GM03348 (cell line): Measurements from ENCODE around the gene PDS5B.
"Not testable (repeated sequence)": the region's sequence is repeated elsewhere in the genome, so short reads cannot be mapped to it uniquely, and the experiment has no call there.

Experiments used
- DNase-seq: peaks from one replicate; pipeline ENCODE4 v3.0.0; 2012; ENCODE audit warnings: low spot score

Gene PDS5B

DNA sequence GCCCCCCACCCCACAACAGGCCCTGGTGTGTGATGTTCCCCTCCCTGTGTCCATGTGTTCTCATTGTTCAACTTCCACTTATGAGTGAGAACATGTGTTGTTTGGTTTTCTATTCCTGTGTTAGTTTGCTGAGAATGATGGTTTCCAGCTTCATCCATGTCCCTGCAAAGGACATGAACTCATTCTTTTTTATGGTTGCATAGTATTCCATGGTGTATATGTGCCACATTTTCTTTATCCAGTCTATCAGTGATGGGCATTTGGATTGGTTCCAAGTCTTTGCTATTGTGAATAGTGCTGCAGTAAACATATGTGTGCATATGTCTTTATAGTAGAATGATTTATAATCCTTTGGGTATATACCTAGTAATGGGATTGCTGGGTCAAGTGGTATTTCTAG, 142.8 kb downstream of the PDS5B start:
- not testable (repeated sequence) for DNase-seq

DNA sequence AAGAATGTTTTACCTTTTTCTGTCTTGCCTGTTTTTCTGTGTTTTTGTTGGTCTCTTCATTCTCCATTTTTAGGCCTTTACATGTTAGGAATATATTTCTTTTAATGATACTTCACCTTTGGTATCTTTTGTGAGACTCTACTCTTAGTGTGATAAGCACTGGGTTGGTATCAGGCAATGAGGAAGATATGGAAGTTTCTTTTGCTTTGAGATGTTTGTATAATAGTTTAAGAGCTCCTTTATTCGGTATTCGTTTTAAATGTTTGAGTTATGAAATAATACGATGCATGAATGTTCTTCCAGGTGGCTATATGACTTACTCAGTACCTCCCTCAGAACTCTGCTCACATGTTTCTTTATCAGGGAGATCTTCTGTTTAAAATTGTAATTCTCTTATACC, 144.8 kb downstream of the PDS5B start:
- DNase-seq = no peak

DNA sequence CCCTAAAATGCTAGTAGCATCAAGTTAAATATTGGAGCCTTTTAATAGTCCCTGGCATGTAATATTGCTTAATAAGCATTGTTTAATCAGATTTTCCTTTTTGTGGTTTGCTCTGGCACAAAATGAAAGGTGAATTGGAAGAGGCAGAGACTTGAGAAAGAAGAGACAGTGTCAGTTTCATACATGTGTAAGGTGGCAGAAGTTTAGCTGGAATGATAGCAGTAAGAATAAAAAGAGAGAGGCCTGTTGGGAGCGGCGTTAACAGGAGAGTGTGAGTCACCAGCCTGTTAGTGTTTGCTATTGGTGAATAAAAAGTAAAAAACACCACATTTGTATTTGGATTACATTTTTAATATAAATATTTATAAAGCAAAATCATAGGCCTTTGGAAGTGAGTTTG, 145.3 kb downstream of the PDS5B start:
- peak; percentile 29 for DNase-seq

DNA sequence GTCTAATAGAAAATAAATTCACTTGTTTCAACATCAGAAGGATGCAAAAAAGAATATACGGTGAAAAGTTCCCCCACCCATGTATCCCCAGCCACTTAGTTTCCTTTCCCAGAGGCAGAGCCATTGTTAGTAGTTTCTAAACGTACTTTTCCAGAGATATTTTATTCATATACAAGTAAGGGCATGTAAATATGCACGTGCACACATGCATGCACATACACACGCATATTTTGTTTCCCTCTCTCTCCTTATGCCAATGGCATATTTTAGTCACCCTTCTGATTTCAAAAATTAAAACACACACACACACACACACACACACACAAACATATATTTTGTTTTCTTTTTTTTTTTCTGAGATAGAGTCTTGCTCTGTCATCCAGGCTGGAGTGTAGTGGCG, 147.4 kb downstream of the PDS5B start:
- DNase-seq = no peak

DNA sequence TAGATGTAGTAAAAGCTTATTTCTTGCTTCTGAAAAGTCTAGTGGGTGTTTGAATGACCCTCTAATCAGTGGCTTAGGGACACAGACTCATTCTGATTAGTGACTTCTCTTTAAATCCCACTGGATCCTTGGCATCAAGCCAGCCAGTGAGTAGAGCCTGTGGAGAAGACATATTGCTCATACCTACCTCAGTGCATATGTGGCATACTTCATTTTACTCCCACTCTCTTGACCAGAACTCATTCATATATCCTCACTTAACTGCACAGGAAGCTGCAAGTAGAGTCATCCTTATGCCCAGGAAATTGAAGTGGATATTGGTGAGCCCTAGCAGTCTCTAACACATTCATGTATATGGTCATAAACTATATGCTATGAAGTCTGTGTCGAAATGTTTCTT, 148.3 kb downstream of the PDS5B start:
- DNase-seq = peak; percentile 5

DNA sequence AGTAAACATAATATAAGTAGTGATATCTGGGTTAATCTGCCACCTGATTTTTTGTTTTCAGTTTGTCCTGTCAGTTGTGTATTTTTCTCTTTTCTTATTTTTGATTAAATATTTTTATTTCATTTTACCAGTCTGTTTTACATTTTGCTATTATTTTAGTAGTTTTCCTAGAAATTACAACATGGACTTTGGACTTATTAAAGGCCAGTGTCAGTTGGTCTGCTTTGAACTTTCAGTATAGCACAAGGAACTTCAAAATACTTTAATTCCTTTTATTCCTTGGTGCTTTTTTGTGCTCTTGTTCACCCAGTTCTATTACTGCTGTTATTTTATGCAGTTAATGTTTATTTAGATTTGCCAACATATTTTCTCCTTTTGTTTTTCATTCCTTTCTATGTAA, 149.6 kb downstream of the PDS5B start:
- no peak for DNase-seq

DNA sequence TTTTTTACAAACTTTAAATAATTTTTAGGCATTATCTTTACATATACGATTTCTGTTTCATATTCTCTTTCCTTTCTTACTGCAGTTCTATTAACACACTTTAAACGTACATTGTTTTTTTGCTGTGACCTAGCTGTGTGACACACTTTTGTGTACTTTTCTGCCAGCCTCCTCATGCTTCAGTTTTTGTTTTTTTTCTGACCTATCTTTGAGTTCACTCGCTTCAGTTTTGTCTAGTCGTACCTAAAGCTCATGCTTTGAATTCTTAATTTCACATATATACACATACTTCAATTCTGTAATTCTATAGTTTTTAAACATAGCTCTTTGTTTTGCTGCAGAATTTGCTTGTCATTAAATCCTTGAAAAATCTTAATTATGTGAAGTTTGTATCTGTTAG, 150.4 kb downstream of the PDS5B start:
- DNase-seq = no peak

DNA sequence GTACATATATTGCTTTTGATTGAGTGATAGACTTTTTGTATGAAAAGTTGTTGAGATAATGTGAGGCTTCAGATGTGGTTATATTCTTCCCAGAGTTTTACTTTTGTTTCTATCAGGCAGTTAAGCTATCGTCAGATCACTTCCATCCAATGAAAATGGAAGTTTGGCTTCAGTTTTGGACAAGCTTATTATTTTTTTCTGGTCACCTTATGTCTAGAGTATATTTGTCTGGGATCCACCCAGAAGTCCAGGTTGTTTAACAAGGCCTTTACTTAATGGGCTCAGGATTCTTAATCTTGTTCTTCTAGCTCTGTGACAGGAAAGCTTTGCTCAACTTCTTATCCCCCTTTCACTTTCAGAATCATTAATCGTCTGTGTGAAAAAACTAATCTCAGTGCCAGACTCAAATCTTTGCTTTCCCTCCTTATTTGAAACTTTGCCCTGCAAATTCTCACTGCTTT, 150.9 kb downstream of the PDS5B start:
- DNase-seq = peak; percentile 14

DNA sequence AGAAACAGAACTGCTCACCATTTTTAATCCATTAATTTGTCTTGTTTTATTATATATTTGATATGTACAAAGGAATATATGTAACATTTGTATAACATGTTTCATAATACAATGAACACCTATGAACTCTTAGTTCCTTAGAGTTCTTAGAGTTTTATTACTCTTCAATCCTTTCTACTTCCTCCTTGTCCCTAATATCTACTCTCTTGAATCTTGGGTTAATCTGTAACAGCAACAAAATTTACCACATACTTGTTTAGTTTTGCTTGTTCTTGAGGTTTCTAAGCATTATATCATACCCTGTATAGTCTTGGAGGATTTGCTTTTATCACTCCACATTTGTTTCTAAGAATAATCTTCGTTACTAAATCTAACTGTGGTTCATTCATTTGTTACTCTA, 151.4 kb downstream of the PDS5B start:
- DNase-seq = peak; percentile 4

DNA sequence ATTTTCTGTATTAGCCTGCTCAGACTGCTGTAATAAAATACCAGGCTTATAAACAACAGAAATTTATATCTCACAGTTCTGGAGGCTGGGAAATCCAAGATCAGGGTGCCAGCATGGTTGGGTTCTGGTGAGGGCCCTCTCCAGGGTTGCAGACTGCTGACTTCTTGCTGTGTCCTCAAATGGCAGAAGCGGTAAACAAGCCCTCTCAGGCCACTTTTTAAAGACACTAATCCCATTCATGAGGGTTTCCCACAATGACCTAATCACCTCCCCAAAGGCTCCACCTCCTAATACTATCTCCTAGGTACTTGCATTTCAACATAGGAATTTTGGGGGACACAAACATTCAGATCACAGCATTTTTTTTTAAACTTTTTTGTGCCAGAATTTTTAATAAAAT, 159.3 kb downstream of the PDS5B start:
- DNase-seq = no peak

DNA sequence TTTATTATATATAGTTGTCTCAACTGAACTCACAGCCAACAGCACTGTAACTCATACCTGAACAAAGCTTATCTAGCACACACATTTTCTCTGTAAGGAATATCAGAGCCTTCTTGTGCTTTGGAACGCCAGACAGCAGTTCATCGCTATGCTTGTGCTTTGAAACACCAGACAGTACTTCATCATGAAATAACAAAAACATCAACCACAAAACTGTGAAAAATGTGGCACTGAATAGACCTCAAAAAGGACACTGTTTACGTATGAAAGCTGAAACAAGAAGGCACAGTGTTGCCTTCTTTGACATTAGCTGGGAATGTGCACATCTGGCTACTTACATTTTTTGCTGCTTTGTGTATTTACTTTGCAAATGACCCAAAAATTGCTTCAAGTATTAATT, 160.2 kb downstream of the PDS5B start:
- no peak for DNase-seq

DNA sequence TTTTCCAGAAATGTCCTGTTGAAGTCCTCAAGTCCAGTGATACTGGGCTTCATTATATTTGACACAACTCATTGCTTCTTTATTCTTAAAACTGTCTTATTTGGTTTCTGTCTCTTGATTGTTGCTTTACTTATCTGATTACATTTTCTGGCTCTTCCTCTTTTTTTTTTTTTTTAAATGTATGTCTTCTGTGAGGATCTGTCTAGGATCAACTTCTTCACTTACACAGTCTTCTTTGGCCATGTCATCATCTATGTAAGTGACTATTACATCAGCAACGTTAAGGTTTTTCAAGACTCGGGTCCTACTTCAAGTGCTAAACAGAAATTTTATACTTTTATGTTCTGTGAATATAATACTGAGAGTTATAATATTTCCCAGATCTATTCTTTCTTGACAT, 162.1 kb downstream of the PDS5B start:
- no peak for DNase-seq

DNA sequence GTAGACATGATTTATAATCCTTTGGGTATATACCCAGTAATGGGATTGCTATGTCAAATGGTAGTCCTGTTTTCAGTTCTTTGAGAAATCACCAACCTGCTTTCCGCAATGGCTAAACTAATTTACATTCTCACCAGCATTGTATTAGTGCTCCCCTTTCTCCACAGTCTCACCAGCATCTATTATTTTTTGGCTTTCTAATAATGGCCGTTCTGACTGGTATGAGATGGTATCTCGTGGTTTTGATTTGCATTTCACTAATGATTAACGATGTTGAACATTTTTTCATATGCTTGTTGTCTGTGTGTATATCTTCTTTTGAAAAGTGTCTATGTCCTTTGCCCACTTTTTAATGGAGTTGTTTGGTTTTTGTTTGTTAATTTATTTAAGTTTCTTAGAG, 165.1 kb downstream of the PDS5B start:
- DNase-seq = no peak

DNA sequence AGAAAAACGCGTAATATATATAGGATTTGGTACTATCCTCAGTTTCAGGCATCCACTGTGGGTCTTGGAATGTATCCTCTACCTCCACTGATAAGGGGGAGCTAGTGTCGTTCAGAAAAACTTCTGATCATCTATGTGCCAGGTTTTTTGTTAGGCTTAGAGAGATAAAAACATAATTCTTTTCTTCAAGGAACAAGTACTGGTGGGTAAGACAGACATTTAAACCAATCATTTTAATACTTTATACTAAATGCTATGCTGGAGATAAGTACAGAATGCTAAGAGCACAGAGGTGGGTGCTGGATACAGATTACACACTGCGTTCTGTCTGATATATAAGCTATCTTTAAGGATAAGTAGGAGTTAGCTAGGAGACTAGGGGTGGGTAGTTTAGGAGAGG, 166.1 kb downstream of the PDS5B start:
- no peak for DNase-seq

DNA sequence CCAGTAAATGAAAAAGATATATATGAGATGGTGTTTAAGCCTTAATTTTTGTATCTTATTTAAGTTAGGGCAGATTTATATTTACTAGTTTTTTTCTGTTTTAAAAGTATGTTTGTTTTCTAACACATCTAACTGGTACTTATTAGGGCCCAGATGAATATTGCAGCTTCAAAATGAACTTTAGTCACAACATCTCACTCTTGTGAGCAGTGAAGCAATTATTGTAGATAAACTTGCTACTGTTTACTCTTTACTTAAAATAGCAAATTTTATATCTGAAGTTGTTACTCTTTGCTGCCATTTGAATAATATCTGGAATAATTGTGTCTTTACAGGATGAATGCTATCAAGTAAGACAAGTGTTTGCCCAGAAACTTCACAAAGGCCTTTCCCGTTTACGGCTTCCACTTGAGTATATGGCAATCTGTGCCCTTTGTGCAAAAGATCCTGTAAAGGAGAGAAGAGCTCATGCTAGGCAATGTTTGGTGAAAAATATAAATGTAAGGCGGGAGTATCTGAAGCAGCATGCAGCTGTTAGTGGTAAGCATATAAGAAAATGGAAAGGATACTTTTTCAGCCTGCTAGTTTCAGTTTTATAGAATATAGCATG, 166.8 kb downstream of the PDS5B start:
- DNase-seq = no peak

DNA sequence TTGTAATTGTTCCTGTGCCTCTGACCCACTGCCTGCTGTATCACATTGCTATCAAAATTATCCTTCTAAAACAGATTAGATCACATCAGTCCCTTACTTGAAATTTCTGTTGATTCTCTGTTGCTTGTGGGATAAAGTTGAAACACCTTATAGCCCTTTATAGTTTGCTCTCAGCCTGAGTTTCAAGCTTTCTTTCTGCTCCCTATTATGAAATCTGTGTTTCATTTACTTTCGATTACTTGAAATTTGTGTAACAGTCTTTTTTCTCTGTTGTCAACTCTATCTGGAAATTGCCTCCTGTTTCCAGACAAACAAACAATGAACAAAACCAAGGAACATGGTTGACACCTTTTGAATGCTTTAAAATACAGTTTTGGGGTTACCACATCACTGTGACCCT, 167.9 kb downstream of the PDS5B start:
- DNase-seq = no peak

DNA sequence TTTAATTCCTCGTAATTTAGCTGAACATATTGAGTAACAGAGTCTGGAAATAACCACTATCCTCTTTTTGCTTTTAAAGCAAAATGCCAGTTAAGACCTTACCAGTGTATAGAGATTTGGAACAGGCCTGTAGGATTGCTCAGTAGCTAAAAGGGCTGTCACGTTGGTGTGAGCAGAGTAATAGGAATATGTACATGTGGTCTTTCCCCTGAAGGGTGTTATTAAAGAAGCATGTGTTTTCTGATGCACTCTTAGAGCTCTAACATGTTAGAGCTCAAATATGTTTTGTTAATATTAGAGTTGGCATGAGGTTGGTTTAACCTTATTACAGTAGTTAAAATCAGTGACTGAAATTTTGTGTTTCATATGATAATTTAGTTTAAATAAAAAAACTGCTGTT, 172.9 kb downstream of the PDS5B start:
- DNase-seq = no peak

DNA sequence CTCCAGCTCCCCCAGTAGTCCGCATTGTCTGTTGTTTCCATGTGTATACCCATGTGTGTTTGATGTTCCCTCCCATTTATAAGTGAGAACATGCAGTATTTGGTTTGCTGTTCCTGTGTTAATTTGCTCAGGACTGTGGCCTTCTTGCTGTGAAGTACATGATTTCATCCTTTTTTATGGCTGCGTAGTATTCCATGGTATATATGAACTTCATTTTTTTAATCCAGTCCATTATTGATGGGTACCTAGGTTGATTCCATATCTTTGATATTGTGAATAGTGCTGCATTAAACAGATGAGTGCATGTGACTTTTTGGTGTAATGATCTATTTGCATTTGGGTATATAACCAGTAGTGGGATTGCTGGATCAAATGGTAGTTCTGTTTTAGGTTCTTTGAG, 175.2 kb downstream of the PDS5B start:
- no peak for DNase-seq

DNA sequence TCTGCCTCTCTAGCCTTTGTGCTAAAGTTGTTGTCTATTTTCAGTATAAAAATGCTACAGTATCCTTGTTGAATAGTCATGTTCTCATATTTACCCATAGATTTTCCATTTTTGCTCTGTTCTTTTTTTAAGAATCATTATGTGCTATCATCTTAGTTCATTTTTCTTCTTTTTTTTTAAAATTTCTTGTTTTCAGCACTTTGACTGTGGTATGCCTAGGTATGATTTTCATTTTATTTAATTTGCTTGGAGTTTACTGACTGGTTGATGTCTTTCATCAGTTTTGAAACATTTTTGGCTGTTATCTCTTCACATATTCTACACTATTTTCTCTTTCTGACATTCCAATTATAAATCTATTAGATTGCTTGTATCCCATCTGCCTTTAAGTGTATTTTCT, 192.9 kb downstream of the PDS5B start:
- DNase-seq = no peak

DNA sequence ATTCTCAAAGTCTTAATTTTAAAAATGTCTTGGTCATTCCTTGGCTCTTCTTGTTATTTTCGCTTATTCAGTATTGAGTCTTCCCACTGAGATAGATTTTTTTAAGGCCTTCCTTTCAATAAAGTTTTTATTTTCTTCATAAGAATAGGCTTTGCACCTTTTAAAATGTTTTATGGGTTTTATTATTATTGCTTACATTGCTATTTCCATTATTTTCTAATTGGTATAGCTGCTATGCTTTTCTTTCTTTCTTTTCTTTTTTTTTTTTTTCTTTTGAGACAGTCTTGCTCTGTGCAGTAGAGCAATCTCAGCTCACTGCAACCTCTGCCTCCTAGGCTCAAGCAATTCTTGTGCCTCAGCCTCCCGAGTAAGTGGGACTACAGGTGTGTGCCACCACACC, 195.7 kb downstream of the PDS5B start:
- no peak for DNase-seq

DNA sequence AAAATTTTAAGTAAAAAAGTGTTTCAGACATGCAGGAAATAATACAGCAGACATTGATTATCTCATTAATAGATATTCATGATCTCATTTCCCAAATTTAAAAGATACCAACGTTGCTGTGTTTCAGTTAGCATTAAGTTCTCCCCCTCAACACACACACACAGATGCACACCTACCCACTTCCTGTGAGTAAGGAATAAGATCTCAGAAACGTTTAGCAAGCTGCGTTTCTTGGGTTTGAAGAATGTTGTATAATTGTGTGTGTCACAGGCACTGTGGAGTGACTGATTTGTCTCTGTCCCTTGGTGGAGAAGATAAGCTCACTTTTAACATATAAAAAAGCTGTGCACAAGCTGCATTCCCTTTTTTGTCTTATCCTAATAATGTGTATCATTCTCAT, 196.8 kb downstream of the PDS5B start:
- no peak for DNase-seq

DNA sequence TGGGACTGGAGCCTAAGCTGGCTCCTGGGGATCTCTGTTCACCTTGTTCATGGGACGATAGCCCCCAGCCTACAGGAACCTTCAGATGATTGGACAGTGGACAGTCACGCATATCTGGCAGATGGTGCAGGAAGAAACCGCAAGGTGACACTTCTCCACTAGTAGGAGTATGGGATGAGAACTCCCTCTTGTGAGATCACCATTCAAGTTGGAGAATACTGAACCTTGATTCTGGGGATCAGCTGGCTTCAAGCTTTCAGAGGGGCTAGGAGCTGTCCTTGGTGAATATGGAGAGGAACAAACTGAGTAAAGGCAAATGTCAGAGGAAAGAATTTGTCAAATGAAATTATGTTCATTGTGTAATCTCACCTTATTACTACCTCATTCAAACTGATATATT, 204.5 kb downstream of the PDS5B start:
- no peak for DNase-seq

DNA sequence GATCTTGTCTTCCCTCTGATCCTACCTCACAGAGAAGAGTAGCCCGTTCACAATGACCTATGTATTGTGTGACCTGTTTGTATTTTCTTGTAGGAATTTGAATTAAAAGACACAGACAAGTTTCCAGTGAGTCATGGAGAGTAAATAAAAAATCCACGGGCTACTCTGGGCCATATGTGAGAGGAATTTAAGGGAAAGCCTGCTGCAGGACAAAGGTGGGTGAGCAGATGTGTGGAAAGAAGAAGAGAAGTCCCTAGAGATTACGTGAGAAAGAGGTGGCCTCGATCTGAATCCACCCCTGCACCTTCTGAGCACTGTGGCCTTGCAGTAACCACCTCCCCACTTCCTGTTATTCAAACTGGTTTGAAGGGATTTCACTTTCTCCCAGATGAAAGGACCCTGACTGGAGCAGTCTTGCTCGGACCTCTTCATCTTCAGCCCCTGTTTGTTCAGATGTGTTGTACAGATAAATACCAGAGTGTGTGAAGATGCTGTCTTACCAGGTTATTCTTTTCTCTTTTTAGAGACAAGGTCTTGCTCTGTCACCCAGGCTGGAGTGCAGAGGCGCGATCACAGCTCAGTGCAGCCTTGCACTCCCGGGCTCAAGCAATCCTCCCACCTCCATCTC, 205.4 kb downstream of the PDS5B start:
- DNase-seq = no peak

DNA sequence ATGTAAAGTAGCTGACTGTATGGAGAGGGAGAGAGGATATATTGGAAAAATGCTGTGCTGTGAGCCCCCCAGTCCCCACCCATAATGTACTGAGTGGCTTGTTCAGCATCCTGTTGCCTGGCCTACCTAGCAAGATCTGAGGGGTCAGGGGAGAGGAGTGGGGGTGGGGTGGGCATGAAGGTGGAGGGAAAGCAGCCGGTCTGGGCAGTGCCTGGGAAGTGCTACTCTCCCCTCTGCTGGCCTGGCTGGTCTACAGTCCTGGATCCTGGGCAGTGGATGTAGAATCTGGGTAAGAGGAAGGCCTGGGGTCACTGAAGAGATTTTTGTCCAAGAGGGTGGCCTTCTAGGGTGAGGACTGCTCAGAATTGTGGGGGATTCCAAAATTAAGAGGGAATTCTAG, 210.5 kb downstream of the PDS5B start:
- no peak for DNase-seq
